Measurements from ENCODE around the gene RAI1. TPM values are rescaled to one million over a fixed set of nuclear protein-coding genes. Genes with fewer than 3 reads are reported as not detected.
A peak's percentile ranks its signal among the peaks of the same experiment; 100 is the strongest.

Gene RAI1
- total and polyA plus RNA-seq, 2 of the 13 experiments (the other 11 are each of a cell fraction or from before 2014, with no cell fraction given) = 3.4 to 5.2 TPM

DNA sequence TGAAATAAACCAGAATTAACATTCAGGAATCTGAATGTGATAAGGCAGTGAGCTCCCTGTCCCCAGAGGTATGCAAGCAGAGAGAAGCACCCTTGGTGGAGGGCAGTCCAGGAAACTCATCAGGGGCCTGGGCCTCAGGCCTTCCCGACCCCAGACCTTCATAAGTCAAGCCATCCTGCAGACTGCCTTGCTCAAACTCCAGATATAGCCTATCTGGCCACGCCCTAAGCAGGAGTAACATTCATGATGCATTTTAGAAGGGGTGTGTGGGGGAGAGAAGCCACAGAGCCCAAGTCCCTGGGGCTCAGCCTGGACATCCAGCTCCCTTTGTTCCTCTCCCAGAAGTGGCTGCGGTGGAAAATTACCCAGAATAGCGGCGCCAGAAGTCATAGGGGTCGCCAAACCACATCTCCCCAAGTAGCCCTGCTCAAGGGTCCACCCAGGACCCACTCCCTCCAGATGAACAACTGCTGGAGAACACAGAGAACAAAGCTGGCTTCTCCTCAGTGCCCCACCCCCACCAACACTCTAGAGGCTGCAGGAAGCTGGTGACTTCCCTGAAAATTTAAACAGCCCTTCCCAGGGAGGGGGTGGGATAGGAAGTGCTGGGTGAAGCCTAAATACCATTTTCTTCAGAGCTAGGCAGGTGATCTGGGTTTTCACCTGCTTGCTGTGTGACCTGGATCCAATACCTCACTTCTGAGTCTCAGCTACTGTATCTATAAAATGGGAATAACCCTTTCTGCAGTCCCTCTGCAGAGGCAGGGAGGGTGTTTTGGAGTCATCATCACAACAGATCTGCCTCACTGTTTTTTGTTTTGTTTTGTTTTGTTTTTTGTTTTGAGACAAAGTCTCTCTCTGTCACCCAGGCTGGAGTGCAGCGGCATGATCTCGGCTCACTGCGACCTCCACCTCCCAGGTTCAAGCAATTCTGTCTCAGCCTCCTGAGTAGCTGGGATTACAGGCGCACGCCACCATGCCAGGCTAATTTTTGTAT, 157.0 kb downstream of the RAI1 start (continued):
- TF ChIP-seq, protein P1, sequence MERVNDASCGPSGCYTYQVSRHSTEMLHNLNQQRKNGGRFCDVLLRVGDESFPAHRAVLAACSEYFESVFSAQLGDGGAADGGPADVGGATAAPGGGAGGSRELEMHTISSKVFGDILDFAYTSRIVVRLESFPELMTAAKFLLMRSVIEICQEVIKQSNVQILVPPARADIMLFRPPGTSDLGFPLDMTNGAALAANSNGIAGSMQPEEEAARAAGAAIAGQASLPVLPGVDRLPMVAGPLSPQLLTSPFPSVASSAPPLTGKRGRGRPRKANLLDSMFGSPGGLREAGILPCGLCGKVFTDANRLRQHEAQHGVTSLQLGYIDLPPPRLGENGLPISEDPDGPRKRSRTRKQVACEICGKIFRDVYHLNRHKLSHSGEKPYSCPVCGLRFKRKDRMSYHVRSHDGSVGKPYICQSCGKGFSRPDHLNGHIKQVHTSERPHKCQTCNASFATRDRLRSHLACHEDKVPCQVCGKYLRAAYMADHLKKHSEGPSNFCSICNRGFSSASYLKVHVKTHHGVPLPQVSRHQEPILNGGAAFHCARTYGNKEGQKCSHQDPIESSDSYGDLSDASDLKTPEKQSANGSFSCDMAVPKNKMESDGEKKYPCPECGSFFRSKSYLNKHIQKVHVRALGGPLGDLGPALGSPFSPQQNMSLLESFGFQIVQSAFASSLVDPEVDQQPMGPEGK (CRISPR knock-in tag; IDR thresholded peaks at IDR 0.05) = 0 out of 2 replicates have a peak, but pooled peaks have one; percentile 44
- TF ChIP-seq HMG20B (CRISPR knock-in tag; conservative IDR thresholded peaks at IDR 0.05) = no peak
- peak; percentile 90 for TF ChIP-seq ZMYM3 (CRISPR knock-in tag; IDR thresholded peaks at IDR 0.05)
- no peak for TF ChIP-seq SOX6 (IDR thresholded peaks at IDR 0.05)
- peak; percentile 19; the same call in 1 of the 2 replicates for TF ChIP-seq SOX6 (CRISPR knock-in tag; IDR thresholded peaks at IDR 0.05)
- peak; percentile 23; the same call in 1 of the 2 replicates for TF ChIP-seq FOXC1 (CRISPR knock-in tag; IDR thresholded peaks at IDR 0.05; ENCODE audit: borderline replicate concordance)
- TF ChIP-seq, protein P2, sequence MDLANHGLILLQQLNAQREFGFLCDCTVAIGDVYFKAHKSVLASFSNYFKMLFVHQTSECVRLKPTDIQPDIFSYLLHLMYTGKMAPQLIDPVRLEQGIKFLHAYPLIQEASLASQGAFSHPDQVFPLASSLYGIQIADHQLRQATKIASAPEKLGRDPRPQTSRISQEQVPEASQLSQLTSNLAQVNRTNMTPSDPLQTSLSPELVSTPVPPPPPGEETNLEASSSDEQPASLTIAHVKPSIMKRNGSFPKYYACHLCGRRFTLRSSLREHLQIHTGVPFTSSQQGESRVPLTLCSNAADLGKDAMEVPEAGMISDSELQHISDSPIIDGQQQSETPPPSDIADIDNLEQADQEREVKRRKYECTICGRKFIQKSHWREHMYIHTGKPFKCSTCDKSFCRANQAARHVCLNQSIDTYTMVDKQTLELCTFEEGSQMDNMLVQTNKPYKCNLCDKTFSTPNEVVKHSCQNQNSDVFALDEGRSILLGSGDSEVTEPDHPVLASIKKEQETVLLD (CRISPR knock-in tag; IDR thresholded peaks at IDR 0.05; ENCODE audit: low read depth) = no peak
- TF ChIP-seq, protein P3, sequence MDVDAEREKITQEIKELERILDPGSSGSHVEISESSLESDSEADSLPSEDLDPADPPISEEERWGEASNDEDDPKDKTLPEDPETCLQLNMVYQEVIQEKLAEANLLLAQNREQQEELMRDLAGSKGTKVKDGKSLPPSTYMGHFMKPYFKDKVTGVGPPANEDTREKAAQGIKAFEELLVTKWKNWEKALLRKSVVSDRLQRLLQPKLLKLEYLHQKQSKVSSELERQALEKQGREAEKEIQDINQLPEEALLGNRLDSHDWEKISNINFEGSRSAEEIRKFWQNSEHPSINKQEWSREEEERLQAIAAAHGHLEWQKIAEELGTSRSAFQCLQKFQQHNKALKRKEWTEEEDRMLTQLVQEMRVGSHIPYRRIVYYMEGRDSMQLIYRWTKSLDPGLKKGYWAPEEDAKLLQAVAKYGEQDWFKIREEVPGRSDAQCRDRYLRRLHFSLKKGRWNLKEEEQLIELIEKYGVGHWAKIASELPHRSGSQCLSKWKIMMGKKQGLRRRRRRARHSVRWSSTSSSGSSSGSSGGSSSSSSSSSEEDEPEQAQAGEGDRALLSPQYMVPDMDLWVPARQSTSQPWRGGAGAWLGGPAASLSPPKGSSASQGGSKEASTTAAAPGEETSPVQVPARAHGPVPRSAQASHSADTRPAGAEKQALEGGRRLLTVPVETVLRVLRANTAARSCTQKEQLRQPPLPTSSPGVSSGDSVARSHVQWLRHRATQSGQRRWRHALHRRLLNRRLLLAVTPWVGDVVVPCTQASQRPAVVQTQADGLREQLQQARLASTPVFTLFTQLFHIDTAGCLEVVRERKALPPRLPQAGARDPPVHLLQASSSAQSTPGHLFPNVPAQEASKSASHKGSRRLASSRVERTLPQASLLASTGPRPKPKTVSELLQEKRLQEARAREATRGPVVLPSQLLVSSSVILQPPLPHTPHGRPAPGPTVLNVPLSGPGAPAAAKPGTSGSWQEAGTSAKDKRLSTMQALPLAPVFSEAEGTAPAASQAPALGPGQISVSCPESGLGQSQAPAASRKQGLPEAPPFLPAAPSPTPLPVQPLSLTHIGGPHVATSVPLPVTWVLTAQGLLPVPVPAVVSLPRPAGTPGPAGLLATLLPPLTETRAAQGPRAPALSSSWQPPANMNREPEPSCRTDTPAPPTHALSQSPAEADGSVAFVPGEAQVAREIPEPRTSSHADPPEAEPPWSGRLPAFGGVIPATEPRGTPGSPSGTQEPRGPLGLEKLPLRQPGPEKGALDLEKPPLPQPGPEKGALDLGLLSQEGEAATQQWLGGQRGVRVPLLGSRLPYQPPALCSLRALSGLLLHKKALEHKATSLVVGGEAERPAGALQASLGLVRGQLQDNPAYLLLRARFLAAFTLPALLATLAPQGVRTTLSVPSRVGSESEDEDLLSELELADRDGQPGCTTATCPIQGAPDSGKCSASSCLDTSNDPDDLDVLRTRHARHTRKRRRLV (CRISPR knock-in tag; IDR thresholded peaks at IDR 0.05) = peak; percentile 29; the same call in 1 of the 2 replicates
- peak; percentile 9 for TF ChIP-seq ZFP36 (IDR thresholded peaks at IDR 0.05; ENCODE audit: borderline replicate concordance, low read depth, low read length, partially characterized antibody)
- no peak for TF ChIP-seq NONO (IDR thresholded peaks at IDR 0.05)
- TF ChIP-seq NONO (CRISPR knock-in tag; conservative IDR thresholded peaks at IDR 0.05) = 0 out of 2 replicates have a peak, but pooled peaks have one; percentile 4
- TF ChIP-seq BRD4 (CRISPR knock-in tag; IDR thresholded peaks at IDR 0.05) = no peak
- TF ChIP-seq ZNF383 (CRISPR knock-in tag; IDR thresholded peaks at IDR 0.05; ENCODE audit: borderline replicate concordance) = no peak
- TF ChIP-seq, protein P4, sequence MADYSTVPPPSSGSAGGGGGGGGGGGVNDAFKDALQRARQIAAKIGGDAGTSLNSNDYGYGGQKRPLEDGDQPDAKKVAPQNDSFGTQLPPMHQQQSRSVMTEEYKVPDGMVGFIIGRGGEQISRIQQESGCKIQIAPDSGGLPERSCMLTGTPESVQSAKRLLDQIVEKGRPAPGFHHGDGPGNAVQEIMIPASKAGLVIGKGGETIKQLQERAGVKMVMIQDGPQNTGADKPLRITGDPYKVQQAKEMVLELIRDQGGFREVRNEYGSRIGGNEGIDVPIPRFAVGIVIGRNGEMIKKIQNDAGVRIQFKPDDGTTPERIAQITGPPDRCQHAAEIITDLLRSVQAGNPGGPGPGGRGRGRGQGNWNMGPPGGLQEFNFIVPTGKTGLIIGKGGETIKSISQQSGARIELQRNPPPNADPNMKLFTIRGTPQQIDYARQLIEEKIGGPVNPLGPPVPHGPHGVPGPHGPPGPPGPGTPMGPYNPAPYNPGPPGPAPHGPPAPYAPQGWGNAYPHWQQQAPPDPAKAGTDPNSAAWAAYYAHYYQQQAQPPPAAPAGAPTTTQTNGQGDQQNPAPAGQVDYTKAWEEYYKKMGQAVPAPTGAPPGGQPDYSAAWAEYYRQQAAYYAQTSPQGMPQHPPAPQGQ (CRISPR knock-in tag; IDR thresholded peaks at IDR 0.05; ENCODE audit: borderline replicate concordance) = no peak

Measured in HepG2 (cell line).